HepG2 (cell line): ENCODE measurements around the gene ZNF625. TPM values are rescaled to one million over a fixed set of nuclear protein-coding genes. Genes with fewer than 3 reads are reported as not detected.

Source experiments
- ATAC-seq: fragments of 200-7000 bp; cut with Tn5 transposase; 3 replicates; pipeline ENCODE4 v1.9.1; 2020; ENCODE audit warnings: mild to moderate bottlenecking, moderate library complexity
- BruUV-seq: library from RNA; stranded (reverse); fragments of 400-500 nt; replicated peaks from 2 replicates; lab custom pipeline; 2021; lab: Mats Ljungman, UMichigan
- CTCF ChIA-PET: fragments of 300-600 bp; formaldehyde crosslinking; extraction: SDS; loops from one replicate; lab custom pipeline; 2021; ENCODE audit warnings: low total read pairs, inconsistent platforms, low intra/inter-chr PET ratio; lab: Yijun Ruan, JAX
- POLR2A ChIA-PET: fragments of 350-600 bp; sonication (Branson Sonifier 250); formaldehyde crosslinking; loops from one replicate; lab custom pipeline; 2020; ENCODE audit warnings: antibody characterized with exemption, inconsistent platforms; lab: Yijun Ruan, JAX
- DNase-seq: peaks from one replicate; pipeline ENCODE4 v3.0.0-alpha.2; 2015; ENCODE audit warnings: low spot score
- FAIRE-seq: peaks from 3 replicates; lab custom pipeline; 2011; peaks lifted over from hg19 to GRCh38; lab: Jason Lieb, UNC
- H2AFZ ChIP-seq: one replicate; pipeline ENCODE4 v1.6.1; 2011; ENCODE audit warnings: low read length, inconsistent platforms
- H3K27ac ChIP-seq: fragments of 300-600 bp; 3 replicates; pipeline ENCODE4 v1.8.0; 2011; ENCODE audit warnings: mixed run types, mild to moderate bottlenecking, mixed read lengths, low read length, inconsistent platforms; ENCODE audit not compliant: insufficient read depth; ENCODE audit errors: extremely low read length
- H3K27me3 ChIP-seq, 2 experiments: fragments of 200-600 bp in 1 of 2; 2 replicates in 1 of 2; 3 replicates in 1 of 2; pipeline versions ENCODE4 v1.6.0 to v1.8.0; 2011; ENCODE audit warnings: low read length in 2 of 2, mild to moderate bottlenecking in 2 of 2, moderate library complexity in 2 of 2, inconsistent platforms in 1 of 2; ENCODE audit not compliant: insufficient read depth in 2 of 2, control insufficient read depth in 1 of 2
- H3K36me3 ChIP-seq, 2 experiments: fragments of 200-600 bp in 1 of 2; replicated peaks in 1 of 2; 2 replicates in 1 of 2; 3 replicates in 1 of 2; pipeline versions ENCODE4 v1.5.1 to v1.8.0; 2011; ENCODE audit warnings: low read length in 2 of 2, inconsistent platforms in 1 of 2; ENCODE audit not compliant: insufficient read depth in 2 of 2, control insufficient read depth in 1 of 2
- H3K4me1 ChIP-seq: 2 replicates; pipeline ENCODE4 v1.5.1; 2012; ENCODE audit warnings: low read length, inconsistent platforms; ENCODE audit not compliant: insufficient read depth
- H3K4me2 ChIP-seq: 2 replicates; pipeline ENCODE4 v1.6.0; 2011; ENCODE audit warnings: low read depth, low read length, inconsistent platforms
- H3K4me3 ChIP-seq, 3 experiments: fragments of 200-600 bp in 1 of 3; sonication (generic), shearing (Covaris generic) in 1 of 3; replicated peaks in 1 of 3; 2 replicates each; pipeline ENCODE4 v1.5.1; 2011 to 2016; ENCODE audit warnings: low read length in 3 of 3, inconsistent platforms in 2 of 3, low read depth in 2 of 3, mild to moderate bottlenecking in 2 of 3, control low read depth in 1 of 3, mixed read lengths in 1 of 3; ENCODE audit not compliant: insufficient read depth in 1 of 3
- H3K79me2 ChIP-seq: one replicate; pipeline ENCODE4 v1.6.1; 2011; ENCODE audit warnings: low read length, inconsistent platforms; ENCODE audit not compliant: insufficient read depth
- H3K9ac ChIP-seq: 2 replicates; pipeline ENCODE4 v1.6.0; 2011; ENCODE audit warnings: mild to moderate bottlenecking, low read depth, low read length, inconsistent platforms; ENCODE audit not compliant: insufficient read depth
- H3K9me3 ChIP-seq: 2 replicates; pipeline ENCODE4 v1.5.1; 2012; ENCODE audit warnings: mild to moderate bottlenecking, low read length
- H4K20me1 ChIP-seq: 2 replicates; pipeline ENCODE4 v1.6.0; 2011; ENCODE audit warnings: inconsistent platforms, mild to moderate bottlenecking, low read length, moderate library complexity; ENCODE audit not compliant: insufficient read depth
- BORCS8-MEF2B ChIP-seq: sonication (generic); formaldehyde crosslinking; IDR thresholded peaks from 2 replicates; pipeline ENCODE4 v1.8.0; 2022; ENCODE audit warnings: mild to moderate bottlenecking, missing genetic modification reagents
- BRD4 ChIP-seq: sonication (generic); formaldehyde crosslinking; IDR thresholded peaks from 2 replicates; pipeline ENCODE4 v1.4.0; 2020; ENCODE audit warnings: missing genetic modification reagents
- ELF3 ChIP-seq: IDR thresholded peaks from 2 replicates; pipeline ENCODE4 v1.6.1; 2016; ENCODE audit warnings: missing genetic modification reagents, missing compliant biosample characterization
- IRF2 ChIP-seq: IDR thresholded peaks from 2 replicates; pipeline ENCODE4 v1.6.1; 2018; ENCODE audit warnings: missing genetic modification reagents, missing compliant biosample characterization
- MIXL1 ChIP-seq: IDR thresholded peaks from 2 replicates; pipeline ENCODE4 v1.6.1; 2016
- PLSCR1 ChIP-seq: sonication (generic); formaldehyde crosslinking; IDR thresholded peaks from 2 replicates; pipeline ENCODE4 v1.5.0; 2020; ENCODE audit warnings: missing genetic modification reagents, mild to moderate bottlenecking, borderline replicate concordance
- RXRB ChIP-seq: IDR thresholded peaks from 2 replicates; pipeline ENCODE4 v1.6.1; 2016; ENCODE audit warnings: borderline replicate concordance, missing genetic modification reagents, missing compliant biosample characterization
- SALL1 ChIP-seq: sonication (generic); formaldehyde crosslinking; IDR thresholded peaks from 2 replicates; pipeline ENCODE4 v1.8.0; 2022; ENCODE audit warnings: mild to moderate bottlenecking, missing genetic modification reagents
- SP2 ChIP-seq: sonication (generic); formaldehyde crosslinking; IDR thresholded peaks from 2 replicates; pipeline ENCODE4 v1.5.1; 2020; ENCODE audit warnings: mild to moderate bottlenecking, missing genetic modification reagents
- SRF ChIP-seq: IDR thresholded peaks from 2 replicates; pipeline ENCODE4 v1.6.1; 2011; ENCODE audit warnings: mild to moderate bottlenecking, low read depth, low read length, moderate library complexity
- ZBTB7B ChIP-seq: sonication (generic); formaldehyde crosslinking; IDR thresholded peaks from 2 replicates; pipeline ENCODE4 v1.4.0; 2020; ENCODE audit warnings: missing genetic modification reagents
- ZIK1 ChIP-seq: sonication (generic); formaldehyde crosslinking; IDR thresholded peaks from 2 replicates; pipeline ENCODE4 v1.5.0; 2020; ENCODE audit warnings: mild to moderate bottlenecking, low read depth, missing genetic modification reagents, borderline replicate concordance
- ZNF460 ChIP-seq: sonication (generic); formaldehyde crosslinking; IDR thresholded peaks from 2 replicates; pipeline ENCODE4 v1.5.1; 2020; ENCODE audit warnings: missing genetic modification reagents, mild to moderate bottlenecking, borderline replicate concordance
- ZNF564 ChIP-seq: sonication (generic); formaldehyde crosslinking; IDR thresholded peaks from 2 replicates; pipeline ENCODE4 v1.8.1; 2023; ENCODE audit warnings: mild to moderate bottlenecking, missing genetic modification reagents
- ZNF598 ChIP-seq: sonication (generic); formaldehyde crosslinking; IDR thresholded peaks from 2 replicates; pipeline ENCODE4 v1.5.1; 2020; ENCODE audit warnings: mild to moderate bottlenecking, missing genetic modification reagents, borderline replicate concordance
- ZNF841 ChIP-seq: sonication (generic); formaldehyde crosslinking; IDR thresholded peaks from 2 replicates; pipeline ENCODE4 v1.8.1; 2023; ENCODE audit warnings: missing genetic modification reagents, borderline replicate concordance
- ZSCAN29 ChIP-seq: sonication (generic); formaldehyde crosslinking; conservative IDR thresholded peaks from 2 replicates; pipeline ENCODE4 v1.4.0; 2020; ENCODE audit warnings: mild to moderate bottlenecking, missing genetic modification reagents
- WGBS: methylation state at CpG from one replicate; pipeline ENCODE4 v1.1.6; 2017; ENCODE audit warnings: low lambda C conversion rate; 5-methylcytosine and 5-hydroxymethylcytosine counted together
- in situ Hi-C: cut with HindIII; loops from 2 replicates; pipeline ENCODE4 v1.10.0; 2017; ENCODE audit warnings: low pct_unique_long_range_greater_than_20kb; ENCODE audit not compliant: extremely low pct_ligation_motif_present
- intact Hi-C: fragments of 100-400 bp; cut with micrococcal nuclease; formaldehyde crosslinking; loops from one replicate; pipeline ENCODE4 v1.10.0; 2022; ENCODE audit not compliant: unreplicated experiment
- polyA plus RNA-seq, 8 experiments: library from polyadenylated mRNA; depleted of rRNA in 3 of 8; stranded (reverse) in 7 of 8; unstranded in 1 of 8; fragments of >200 nt; fragmentation: Illumina TruSeq in 4 of 8; extraction: Trizol in 4 of 8; gene quantifications; 2 replicates each; pipeline versions ENCODE4 v1.2.1 to v1.2.3, GENCODE V29; 2011 to 2016; ENCODE audit warnings: low read depth in 4 of 8, missing spikeins in 1 of 8, mixed read lengths in 1 of 8; ENCODE audit not compliant: insufficient read depth in 1 of 8
- total RNA-seq, 5 experiments: library from RNA; depleted of rRNA; stranded (reverse); fragments of >200 nt; fragmentation: Illumina TruSeq; extraction: Trizol; gene quantifications; 2 replicates each; pipeline ENCODE4 v1.2.3, GENCODE V29; 2016; ENCODE audit warnings: low read depth in 1 of 5
- TF ChIP-seq, protein P1 (sequence below): sonication (generic); IDR thresholded peaks from 2 replicates; pipeline ENCODE4 v1.6.1; 2016; ENCODE audit warnings: low read depth, borderline replicate concordance
- TF ChIP-seq, protein P2 (sequence below): sonication (generic); formaldehyde crosslinking; IDR thresholded peaks from 2 replicates; pipeline ENCODE4 v1.5.0; 2020; ENCODE audit warnings: missing genetic modification reagents
- TF ChIP-seq, protein P3 (sequence below): sonication (generic); formaldehyde crosslinking; IDR thresholded peaks from 2 replicates; pipeline ENCODE4 v1.8.1; 2023; ENCODE audit warnings: mild to moderate bottlenecking, inconsistent platforms, moderate library complexity, missing genetic modification reagents, borderline replicate concordance

ZNF625 gene
- total and polyA plus RNA-seq, 2 of the 13 experiments (the other 11 are each of a cell fraction or from before 2014, with no cell fraction given) = 1.7 to 12.2 TPM

DNA sequence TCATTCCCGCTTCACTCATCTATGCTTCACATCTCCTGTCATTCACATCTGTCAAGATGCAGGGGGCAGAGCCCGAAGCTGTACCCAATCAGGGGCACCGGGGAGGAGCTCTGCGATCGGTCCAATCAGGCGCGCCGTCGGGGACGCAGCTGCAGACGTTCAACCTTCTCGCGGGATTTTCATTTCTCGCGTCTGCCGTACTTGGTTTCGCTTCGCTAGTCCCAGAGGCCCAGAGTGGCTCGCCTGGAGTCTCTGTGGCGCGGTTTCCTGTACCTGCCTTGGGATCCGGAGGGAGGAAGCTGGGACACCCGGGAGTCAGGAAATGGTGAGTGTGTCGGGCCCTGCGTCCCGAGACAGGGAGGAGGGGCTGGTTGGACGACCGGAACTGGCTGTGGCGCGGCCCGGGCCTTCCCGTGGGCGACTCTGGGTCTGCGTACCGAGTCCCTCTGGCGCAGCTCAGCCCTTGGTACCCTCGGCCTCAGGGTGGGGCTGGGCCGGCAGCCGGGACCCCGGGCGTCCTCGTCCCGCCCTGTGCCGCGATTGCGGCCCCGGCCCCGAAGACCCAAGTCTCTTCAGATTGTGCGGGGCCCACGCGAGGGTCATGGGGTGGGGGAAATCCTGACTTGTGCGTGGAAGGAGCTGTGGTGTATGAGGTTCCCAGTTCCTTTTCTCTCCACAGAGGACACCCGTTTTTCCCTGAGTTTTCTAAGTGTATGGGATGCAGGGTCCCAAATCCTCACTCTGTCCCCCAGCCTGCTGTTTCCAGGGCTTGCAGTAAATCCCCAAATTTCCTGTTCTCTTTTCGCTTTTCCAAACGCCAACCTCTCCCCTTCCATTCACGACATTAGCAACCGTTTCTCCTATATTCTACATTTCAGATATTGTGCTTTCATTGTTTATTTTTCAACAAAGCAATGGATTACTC is 6.6 kb upstream of the ZNF625 start, which contains the start of gene ZNF136:
Gene ZNF136 (plus strand): TSS at position 215 of the 925 bp plus-strand sequence. CDS start 108 bp downstream, at position 323.
- in situ Hi-C loops = no loop called here
- Histone ChIP-seq H3K4me1 (peaks cover 60% of the 10 kb centered on the region), H3K27me3 (no peaks in the 10 kb centered on the region; a peak in 1 of 5 replicates), H3K9ac (peak within 1 kb of the TSS; percentile 96), H3K9me3 (no peaks in the 10 kb centered on the region), H3K79me2 (peaks cover 39% of the 10 kb centered on the region), H2AFZ (no peak within 1 kb of the TSS), H3K36me3 (no peaks in the 10 kb centered on the region; a peak in 1 of 5 replicates), H4K20me1 (no peaks in the 10 kb centered on the region), H3K4me2 (peak within 1 kb of the TSS; percentile 87), H3K4me3 (peak within 1 kb of the TSS; percentile 72 to 92 (median 90)), H3K27ac (peak within 1 kb of the TSS; percentile 94)
- FAIRE-seq (peak; percentile 78), ATAC-seq (peak; percentile 96), DNase-seq (peak; percentile 94)
- CTCF ChIA-PET = no interaction called here
- POLR2A ChIA-PET = interaction anchor here (0.7 to 1.8 kb wide), 13 partner anchors 12 to 333 kb away, joined by 3 to 16 read pairs (median 3); partner anchors contain the start of genes ZNF20, ZNF44, ZNF442 and ZNF443
- 0% methylated on average over 17 of the region's 57 CpGs for WGBS
- no TSS peak for BruUV-seq
- intact Hi-C loops = no loop called here
- TF ChIP-seq, protein P1, sequence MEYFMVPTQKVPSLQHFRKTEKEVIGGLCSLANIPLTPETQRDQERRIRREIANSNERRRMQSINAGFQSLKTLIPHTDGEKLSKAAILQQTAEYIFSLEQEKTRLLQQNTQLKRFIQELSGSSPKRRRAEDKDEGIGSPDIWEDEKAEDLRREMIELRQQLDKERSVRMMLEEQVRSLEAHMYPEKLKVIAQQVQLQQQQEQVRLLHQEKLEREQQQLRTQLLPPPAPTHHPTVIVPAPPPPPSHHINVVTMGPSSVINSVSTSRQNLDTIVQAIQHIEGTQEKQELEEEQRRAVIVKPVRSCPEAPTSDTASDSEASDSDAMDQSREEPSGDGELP = peak; percentile 72; the same call in 1 of the 2 replicates
- TF ChIP-seq RXRB (CRISPR knock-in tag) = peak; percentile 28; the same call in 1 of the 2 replicates
- 0 out of 2 replicates have a peak, but pooled peaks have one; percentile 25 for TF ChIP-seq ELF3 (CRISPR knock-in tag)
- TF ChIP-seq BORCS8-MEF2B (CRISPR knock-in tag) = peak; percentile 88; the same call in 1 of the 2 replicates
- no peak for TF ChIP-seq ZNF460 (CRISPR knock-in tag)
- TF ChIP-seq ZNF841 (CRISPR knock-in tag) = no peak
- peak; percentile 100 for TF ChIP-seq IRF2 (CRISPR knock-in tag)
- 0 out of 2 replicates have a peak, but pooled peaks have one; percentile 42 for TF ChIP-seq ZNF564 (CRISPR knock-in tag)
- 0 out of 2 replicates have a peak, but pooled peaks have one; percentile 55 for TF ChIP-seq ZIK1 (CRISPR knock-in tag)
- peak; percentile 39; the same call in 1 of the 2 replicates for TF ChIP-seq SP2
- TF ChIP-seq ZNF598 = peak; percentile 89; the same call in 1 of the 2 replicates
- TF ChIP-seq, protein P2, sequence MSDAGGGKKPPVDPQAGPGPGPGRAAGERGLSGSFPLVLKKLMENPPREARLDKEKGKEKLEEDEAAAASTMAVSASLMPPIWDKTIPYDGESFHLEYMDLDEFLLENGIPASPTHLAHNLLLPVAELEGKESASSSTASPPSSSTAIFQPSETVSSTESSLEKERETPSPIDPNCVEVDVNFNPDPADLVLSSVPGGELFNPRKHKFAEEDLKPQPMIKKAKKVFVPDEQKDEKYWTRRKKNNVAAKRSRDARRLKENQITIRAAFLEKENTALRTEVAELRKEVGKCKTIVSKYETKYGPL = no peak
- TF ChIP-seq PLSCR1 (CRISPR knock-in tag) = no peak
- TF ChIP-seq ZBTB7B = 0 out of 2 replicates have a peak, but pooled peaks have one; percentile 47
- peak; percentile 81 for TF ChIP-seq SALL1
- TF ChIP-seq ZSCAN29 (CRISPR knock-in tag) = no peak
- 0 out of 2 replicates have a peak, but pooled peaks have one; percentile 24 for TF ChIP-seq MIXL1 (CRISPR knock-in tag)
- TF ChIP-seq, protein P3, sequence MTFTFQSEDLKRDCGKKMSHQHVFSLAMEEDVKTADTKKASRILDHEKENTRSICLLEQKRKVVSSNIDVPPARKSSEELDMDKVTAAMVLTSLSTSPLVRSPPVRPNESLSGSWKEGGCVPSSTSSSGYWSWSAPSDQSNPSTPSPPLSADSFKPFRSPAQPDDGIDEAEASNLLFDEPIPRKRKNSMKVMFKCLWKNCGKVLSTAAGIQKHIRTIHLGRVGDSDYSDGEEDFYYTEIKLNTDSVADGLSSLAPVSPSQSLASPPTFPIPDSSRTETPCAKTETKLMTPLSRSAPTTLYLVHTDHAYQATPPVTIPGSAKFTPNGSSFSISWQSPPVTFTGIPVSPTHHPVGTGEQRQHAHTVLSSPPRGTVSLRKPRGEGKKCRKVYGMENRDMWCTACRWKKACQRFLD = peak; percentile 81; the same call in 1 of the 2 replicates
- no peak for TF ChIP-seq SRF
- peak; percentile 74; the same call in 1 of the 2 replicates for TF ChIP-seq BRD4 (CRISPR knock-in tag)
